GM19467 (cell line): ENCODE results near the gene DYRK3.

ENCODE experiments used
- ATAC-seq: cut with Tn5 transposase; IDR thresholded peaks from one replicate; pipeline ENCODE4 v1.9.1; 2021; ENCODE audit warnings: mild to moderate bottlenecking, moderate library complexity; ENCODE audit not compliant: unreplicated experiment

Gene DYRK3

DNA sequence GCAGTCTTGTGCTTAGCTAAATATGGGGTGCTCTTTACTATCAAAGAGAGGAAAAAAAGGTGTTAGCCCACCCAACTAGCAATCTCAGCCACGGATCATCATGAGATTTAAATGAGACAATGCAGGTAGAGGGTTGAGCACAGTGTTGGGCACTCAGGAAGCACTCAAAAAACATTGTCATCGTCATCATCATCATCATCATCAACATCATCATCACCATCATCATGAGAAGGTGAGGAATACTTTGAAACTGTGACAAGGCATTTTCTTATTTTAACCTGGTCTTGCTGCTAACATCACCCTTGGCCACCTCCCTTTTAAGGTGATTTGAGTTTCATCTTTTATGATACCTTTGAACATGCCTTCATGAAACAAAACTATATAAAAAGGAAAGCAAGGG lies 46.0 kb downstream of the DYRK3 start:
- ATAC-seq: no peak

- no peak for ATAC-seq
Observed at GRCh38 chr1:206682111-206682510, 46.8 kb downstream of the DYRK3 start.

- ATAC-seq: no peak
Observed at GRCh38 chr1:206683313-206683712, 48.0 kb downstream of the DYRK3 start.

GRCh38 chr1:206684003-206684402 lies 48.7 kb downstream of the DYRK3 start:
- ATAC-seq: no peak

- ATAC-seq: peak; percentile 38
Observed at GRCh38 chr1:206684478-206685333, 49.4 kb downstream of the DYRK3 start, which contains the start of gene MAPKAPK2. MAPKAPK2 (plus strand) TSS chr1:206684905; CDS start chr1:206685230, 325 bp downstream.

GRCh38 chr1:206685334-206685768 lies 50.0 kb downstream of the DYRK3 start:
- no peak for ATAC-seq

DNA sequence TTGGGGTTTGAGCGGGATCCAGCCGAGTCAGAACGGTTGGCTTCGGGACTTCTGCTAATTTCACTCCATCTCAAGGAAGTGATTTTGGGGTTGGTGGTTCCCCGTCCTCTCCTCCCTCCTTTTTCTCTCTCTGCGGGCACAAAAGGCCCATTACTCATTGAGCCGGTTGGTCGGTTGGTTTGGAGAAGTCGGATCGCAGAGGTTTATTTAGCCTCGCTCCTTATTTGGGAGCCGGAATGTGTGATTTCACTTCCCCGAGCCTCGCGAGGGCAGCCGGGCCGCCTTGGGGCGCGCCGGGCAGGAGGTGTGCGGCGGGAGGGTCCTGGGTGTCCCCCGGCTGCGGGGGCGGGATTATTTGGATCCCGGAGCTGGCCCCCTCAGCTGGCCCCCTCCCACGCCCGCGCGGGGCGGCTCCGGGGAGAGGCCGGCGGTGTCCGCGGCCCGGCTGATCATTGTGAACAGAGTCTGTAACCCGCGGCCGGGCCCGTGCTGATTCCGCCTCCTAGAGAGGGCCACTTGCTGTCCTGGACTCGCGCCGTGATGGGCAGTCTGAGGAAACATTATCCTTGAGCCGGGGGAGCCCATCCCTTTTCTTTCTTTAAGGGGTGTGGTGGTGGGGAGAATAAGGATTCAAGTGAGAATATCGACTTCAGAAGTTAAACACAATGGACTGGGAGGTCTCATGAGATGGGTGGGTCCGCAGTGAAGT lies 50.6 kb downstream of the DYRK3 start:
- ATAC-seq: no peak

GRCh38 chr1:206686478-206687249 lies 51.3 kb downstream of the DYRK3 start:
- no peak for ATAC-seq

DNA sequence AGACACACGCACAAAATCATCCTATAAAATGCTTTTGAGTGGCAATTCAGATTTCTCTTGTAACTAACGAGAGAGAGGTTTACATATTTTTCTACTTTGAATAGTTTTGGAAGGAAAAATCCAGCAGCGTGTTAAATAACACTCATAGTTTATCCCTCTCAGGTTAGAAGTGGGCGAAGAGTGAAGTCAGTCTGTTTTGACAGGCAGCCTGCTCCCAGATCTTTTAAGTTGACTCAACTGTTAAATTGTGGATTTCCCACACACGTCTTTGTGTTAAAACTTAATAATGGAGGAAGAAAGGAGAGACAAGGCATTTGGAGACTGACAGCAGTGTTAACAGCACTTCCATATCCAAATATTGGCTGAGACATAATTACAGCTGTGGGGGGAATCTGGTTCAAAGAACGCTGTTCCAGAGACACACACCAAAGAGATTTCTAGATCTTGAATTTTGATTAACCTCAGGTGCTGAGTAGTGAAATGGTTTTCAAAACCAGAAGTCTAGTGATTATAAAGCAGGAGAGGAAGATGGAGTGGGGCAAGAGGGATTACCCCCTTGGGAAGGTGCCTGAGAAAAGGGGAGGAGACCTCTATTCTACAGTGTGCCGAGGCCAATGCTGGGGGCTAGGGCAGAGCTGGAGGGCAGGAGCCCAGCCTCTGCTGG lies 52.0 kb downstream of the DYRK3 start:
- ATAC-seq: no peak

DNA sequence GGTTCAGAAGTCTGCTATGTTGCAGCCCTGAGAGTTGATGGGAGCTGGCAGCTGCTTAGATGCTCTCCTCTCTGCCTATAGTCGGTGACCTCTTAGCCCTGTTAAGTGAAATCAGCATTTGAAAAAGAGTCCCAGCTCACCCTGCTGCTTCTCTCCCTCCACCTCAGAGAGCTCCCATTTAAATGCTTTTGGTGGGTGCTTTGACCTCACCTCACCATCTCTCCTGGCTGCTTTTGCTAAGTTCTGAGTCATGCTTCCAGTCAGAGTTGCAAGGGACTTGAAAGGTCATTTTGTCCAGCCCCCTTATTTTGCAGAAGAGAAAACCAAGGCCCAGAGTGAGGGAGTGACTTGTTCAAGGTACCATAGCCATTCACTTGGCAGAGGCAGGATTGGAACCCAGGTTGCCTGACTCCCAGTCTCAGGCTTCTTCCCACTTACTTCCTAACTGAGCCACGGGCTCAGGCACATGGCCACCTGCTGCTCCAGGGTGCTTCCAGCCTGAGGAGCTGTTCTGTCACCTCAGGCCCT lies 52.6 kb downstream of the DYRK3 start:
- no peak for ATAC-seq

- no peak for ATAC-seq
Observed at GRCh38 chr1:206690516-206690915, 55.2 kb downstream of the DYRK3 start.

- no peak for ATAC-seq
Observed at GRCh38 chr1:206691604-206692003, 56.3 kb downstream of the DYRK3 start.

DNA sequence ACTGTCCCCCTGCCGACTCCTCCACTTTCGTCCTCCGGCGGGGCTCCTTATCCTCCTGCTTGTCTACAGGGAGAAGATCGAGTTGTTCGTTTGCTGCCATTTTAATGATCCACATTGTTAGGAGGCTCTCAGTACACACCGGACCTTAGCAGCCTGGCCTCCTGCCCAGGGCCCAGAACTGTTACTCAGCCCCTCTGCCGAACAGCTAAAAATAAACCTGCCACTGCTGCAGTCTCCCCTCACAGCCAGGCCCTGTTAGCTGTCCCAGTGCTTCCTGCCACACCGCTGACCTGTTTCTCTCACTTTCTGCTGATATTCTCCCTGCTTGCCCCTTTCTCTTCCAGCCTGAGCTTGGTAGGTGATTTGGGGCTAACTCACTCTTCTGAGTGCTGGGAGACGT lies 57.7 kb downstream of the DYRK3 start:
- ATAC-seq: no peak

GRCh38 chr1:206693592-206693991 lies 58.3 kb downstream of the DYRK3 start:
- ATAC-seq: no peak

GRCh38 chr1:206694171-206695124 lies 59.1 kb downstream of the DYRK3 start:
- ATAC-seq: no peak

DNA sequence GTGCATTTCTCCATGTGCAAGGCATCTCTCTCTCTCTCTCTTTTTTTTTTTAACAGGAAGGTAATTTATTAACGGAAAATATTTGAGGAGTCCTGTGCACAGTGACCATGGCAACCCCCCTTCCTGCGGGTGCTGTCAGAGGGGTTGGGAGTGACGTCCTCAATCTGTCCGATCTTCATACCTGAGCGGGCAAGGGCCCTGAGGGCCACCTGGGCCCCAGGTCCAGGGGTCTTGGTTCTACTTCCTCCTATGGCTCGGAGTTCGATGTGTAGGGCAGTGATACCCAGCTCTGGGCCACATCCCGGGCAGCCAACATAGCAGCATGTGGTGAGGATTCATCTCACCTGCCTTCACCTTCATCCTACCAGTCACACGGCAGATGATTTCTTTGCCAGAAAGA lies 60.4 kb downstream of the DYRK3 start:
- ATAC-seq: no peak

GRCh38 chr1:206696812-206697585 lies 61.7 kb downstream of the DYRK3 start:
- ATAC-seq: no peak

GRCh38 chr1:206698011-206698410 lies 62.7 kb downstream of the DYRK3 start:
- ATAC-seq: no peak
